Panc1 (cell line): ENCODE data around the gene ZIM2. TPM values are rescaled to one million over a fixed set of nuclear protein-coding genes. Genes with fewer than 3 reads are reported as not detected.

Experiments
- ATAC-seq: fragments of 200-7000 bp; cut with Tn5 transposase; 2 replicates; pipeline ENCODE4 v1.9.1; 2020; ENCODE audit warnings: mild to moderate bottlenecking, moderate library complexity
- BruUV-seq: library from RNA; stranded (reverse); fragments of 400-500 nt; replicated peaks from 2 replicates; lab custom pipeline; 2021; lab: Mats Ljungman, UMichigan
- CTCF ChIA-PET: fragments of 300-600 bp; sonication (Branson Sonifier 250); formaldehyde crosslinking; loops from one replicate; lab custom pipeline; 2022; ENCODE audit warnings: antibody characterized with exemption; lab: Charles Lee
- POLR2A ChIA-PET: fragments of 300-600 bp; sonication (Branson Sonifier 250); formaldehyde crosslinking; loops from one replicate; lab custom pipeline; 2022; ENCODE audit warnings: antibody characterized with exemption; lab: Charles Lee
- DNase-seq: peaks from one replicate; pipeline ENCODE4 v3.0.0-alpha.2; 2010; ENCODE audit warnings: low read depth, low spot score
- H3K27ac ChIP-seq: 2 replicates; pipeline ENCODE4 v1.5.1; 2011; ENCODE audit warnings: mild to moderate bottlenecking, low read length, inconsistent platforms
- H3K27me3 ChIP-seq: fragments of 200-500 bp; sonication (Bioruptor generic); 2 replicates; pipeline ENCODE4 v1.6.0; 2014; ENCODE audit warnings: low read length, inconsistent platforms; ENCODE audit not compliant: control insufficient read depth, insufficient read depth
- H3K36me3 ChIP-seq: fragments of 200-500 bp; sonication (Bioruptor generic); 2 replicates; pipeline ENCODE4 v1.5.1; 2014; ENCODE audit warnings: inconsistent platforms, mild to moderate bottlenecking, low read length, moderate library complexity; ENCODE audit not compliant: control insufficient read depth, insufficient read depth
- H3K4me1 ChIP-seq: 2 replicates; pipeline ENCODE4 v1.5.1; 2011; ENCODE audit warnings: inconsistent platforms, mild to moderate bottlenecking, low read length, moderate library complexity; ENCODE audit not compliant: control insufficient read depth, insufficient read depth
- H3K4me3 ChIP-seq, 2 experiments: 2 replicates each; pipeline ENCODE4 v1.5.1; 2011 to 2012; ENCODE audit warnings: low read depth in 2 of 2, low read length in 2 of 2, mild to moderate bottlenecking in 2 of 2, inconsistent platforms in 1 of 2, moderate library complexity in 1 of 2
- H3K9me3 ChIP-seq: fragments of 200-500 bp; sonication (Bioruptor generic); 2 replicates; pipeline ENCODE4 v1.5.1; 2014; ENCODE audit warnings: low read depth, mild to moderate bottlenecking, inconsistent platforms, low read length, moderate library complexity; ENCODE audit not compliant: control insufficient read depth, insufficient read depth
- CTCF ChIP-seq: fragments of 450-650 bp; IDR thresholded peaks from 2 replicates; pipeline ENCODE4 v1.5.1; 2017; ENCODE audit warnings: mild to moderate bottlenecking
- POLR2AphosphoS5 ChIP-seq: IDR thresholded peaks from 2 replicates; pipeline ENCODE4 v1.6.1; 2012; ENCODE audit warnings: mild to moderate bottlenecking, low read depth, low read length, moderate library complexity
- SIN3A ChIP-seq: IDR thresholded peaks from 2 replicates; pipeline ENCODE4 v1.6.1; 2012; ENCODE audit warnings: low read depth, mild to moderate bottlenecking, low read length, moderate library complexity, borderline replicate concordance; ENCODE audit not compliant: insufficient read depth
- TCF7L2 ChIP-seq: IDR thresholded peaks from 2 replicates; pipeline ENCODE4 v1.6.1; 2011; ENCODE audit warnings: mild to moderate bottlenecking, low read depth, low read length, inconsistent platforms
- in situ Hi-C: cut with HindIII; loops from 2 replicates; pipeline ENCODE4 v1.10.0; 2016; ENCODE audit warnings: low sequenced_read_pairs, low pct_unique_long_range_greater_than_20kb
- intact Hi-C: fragments of 100-400 bp; cut with micrococcal nuclease; formaldehyde crosslinking; loops from one replicate; pipeline ENCODE4 v1.10.0; 2022; ENCODE audit not compliant: unreplicated experiment
- total RNA-seq: library from RNA; stranded (reverse); gene quantifications from one replicate; pipeline ENCODE4 v1.2.1, GENCODE V29; 2021; ENCODE audit not compliant: unreplicated experiment
- TF ChIP-seq, protein P1 (sequence below), 2 experiments: IDR thresholded peaks; 2 replicates each; pipeline ENCODE4 v1.6.1; 2011 to 2012; ENCODE audit warnings: low read depth in 2 of 2, control low read depth in 1 of 2, low read length in 1 of 2, mild to moderate bottlenecking in 1 of 2, moderate library complexity in 1 of 2; ENCODE audit not compliant: insufficient read depth in 1 of 2

ZIM2 gene
- total RNA-seq, 1 experiment from 2014 or later, result not detected

DNA sequence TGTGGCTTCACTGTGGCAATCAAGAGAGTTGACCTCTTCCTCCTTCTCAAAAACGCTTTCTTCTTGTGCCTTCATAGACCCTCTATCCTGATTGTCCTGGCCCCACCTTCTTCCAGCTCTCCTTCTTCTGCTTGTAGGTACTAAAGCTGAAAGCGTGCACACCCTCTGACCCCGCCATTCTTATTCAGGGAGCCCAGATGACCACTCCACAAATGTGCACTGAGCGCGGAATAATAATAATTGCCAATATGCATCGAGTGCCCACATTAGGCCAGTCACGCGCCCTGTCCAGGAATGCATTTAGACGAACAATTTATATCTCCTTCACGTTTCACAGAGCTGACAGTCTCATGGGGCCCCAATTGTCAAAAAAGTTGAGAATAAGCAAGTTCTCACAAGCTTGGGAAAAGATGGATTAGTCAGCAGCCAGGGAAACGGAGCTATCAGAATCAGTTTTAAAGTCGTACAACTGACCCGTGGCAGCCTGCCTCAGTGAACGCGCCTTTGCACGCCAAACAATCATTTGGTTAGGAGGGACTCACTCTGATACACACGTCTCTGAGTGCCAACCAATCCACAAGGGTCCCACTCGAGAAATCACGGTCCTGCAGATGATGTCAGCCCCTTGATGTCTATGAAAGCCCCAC is 36.7 kb upstream of the ZIM2 start:
- POLR2A ChIA-PET, result no interaction called here
- no peaks in the 10 kb centered on the region for H3K27me3 ChIP-seq
- no peaks in the 10 kb centered on the region for H3K36me3 ChIP-seq
- DNase-seq (no peak), ATAC-seq (no peak)
- no peak overlapping the region for H3K27ac ChIP-seq
- BruUV-seq, result no TSS peak
- CTCF ChIA-PET, result no interaction called here
- no peaks in the 10 kb centered on the region; the same call in 1 of the 2 replicates for H3K9me3 ChIP-seq
- in situ Hi-C loops, result no loop called here
- TF ChIP-seq SIN3A (no peak), CTCF (no peak), POLR2AphosphoS5 (no peak), TCF7L2 (no peak)
- no peaks in the 10 kb centered on the region for H3K4me1 ChIP-seq
- intact Hi-C loops, result no loop called here
- H3K4me3 ChIP-seq, result no peak overlapping the region

DNA sequence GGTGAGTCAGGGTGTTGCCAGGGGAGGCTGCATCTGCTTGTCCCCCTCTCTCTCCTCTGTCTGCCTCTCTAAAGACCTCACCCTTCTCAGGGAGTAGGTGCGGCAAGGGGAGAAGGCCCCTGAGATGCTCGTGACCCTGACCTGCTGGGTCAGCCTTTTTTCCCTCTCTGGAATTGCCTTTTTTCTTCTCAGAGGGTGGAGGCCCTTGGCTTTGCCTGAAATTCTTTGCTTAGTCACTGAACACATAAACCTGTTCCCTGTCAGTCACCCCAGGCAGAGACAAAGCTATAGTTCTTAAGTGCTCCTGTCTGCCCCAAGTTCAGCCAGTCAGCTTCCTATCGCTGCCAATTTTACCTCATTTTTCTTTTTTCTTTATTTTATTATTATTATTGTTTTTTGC is 35.2 kb upstream of the ZIM2 start:
- no TSS peak for BruUV-seq
- ATAC-seq, result no peak

More for the DNA sequence above, 35.2 kb upstream of the ZIM2 start:
- DNase-seq, result no peak
- intact Hi-C loops, result no loop called here
- TF ChIP-seq, protein P1, sequence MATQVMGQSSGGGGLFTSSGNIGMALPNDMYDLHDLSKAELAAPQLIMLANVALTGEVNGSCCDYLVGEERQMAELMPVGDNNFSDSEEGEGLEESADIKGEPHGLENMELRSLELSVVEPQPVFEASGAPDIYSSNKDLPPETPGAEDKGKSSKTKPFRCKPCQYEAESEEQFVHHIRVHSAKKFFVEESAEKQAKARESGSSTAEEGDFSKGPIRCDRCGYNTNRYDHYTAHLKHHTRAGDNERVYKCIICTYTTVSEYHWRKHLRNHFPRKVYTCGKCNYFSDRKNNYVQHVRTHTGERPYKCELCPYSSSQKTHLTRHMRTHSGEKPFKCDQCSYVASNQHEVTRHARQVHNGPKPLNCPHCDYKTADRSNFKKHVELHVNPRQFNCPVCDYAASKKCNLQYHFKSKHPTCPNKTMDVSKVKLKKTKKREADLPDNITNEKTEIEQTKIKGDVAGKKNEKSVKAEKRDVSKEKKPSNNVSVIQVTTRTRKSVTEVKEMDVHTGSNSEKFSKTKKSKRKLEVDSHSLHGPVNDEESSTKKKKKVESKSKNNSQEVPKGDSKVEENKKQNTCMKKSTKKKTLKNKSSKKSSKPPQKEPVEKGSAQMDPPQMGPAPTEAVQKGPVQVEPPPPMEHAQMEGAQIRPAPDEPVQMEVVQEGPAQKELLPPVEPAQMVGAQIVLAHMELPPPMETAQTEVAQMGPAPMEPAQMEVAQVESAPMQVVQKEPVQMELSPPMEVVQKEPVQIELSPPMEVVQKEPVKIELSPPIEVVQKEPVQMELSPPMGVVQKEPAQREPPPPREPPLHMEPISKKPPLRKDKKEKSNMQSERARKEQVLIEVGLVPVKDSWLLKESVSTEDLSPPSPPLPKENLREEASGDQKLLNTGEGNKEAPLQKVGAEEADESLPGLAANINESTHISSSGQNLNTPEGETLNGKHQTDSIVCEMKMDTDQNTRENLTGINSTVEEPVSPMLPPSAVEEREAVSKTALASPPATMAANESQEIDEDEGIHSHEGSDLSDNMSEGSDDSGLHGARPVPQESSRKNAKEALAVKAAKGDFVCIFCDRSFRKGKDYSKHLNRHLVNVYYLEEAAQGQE (IDR thresholded peaks at IDR 0.05; ENCODE audit: insufficient read depth in 1 of 2, low read depth in 2 of 2, low read length in 1 of 2), result no peak
- TF ChIP-seq CTCF (no peak), POLR2AphosphoS5 (no peak), TCF7L2 (no peak), SIN3A (no peak)
- POLR2A ChIA-PET, result no interaction called here
- in situ Hi-C loops, result no loop called here
- CTCF ChIA-PET, result no interaction called here
- no peaks in the 10 kb centered on the region for H3K36me3 ChIP-seq
- no peak overlapping the region for H3K4me3 ChIP-seq
- no peaks in the 10 kb centered on the region; the same call in 1 of the 2 replicates for H3K9me3 ChIP-seq
- H3K4me1 ChIP-seq, result no peaks in the 10 kb centered on the region
- no peaks in the 10 kb centered on the region for H3K27me3 ChIP-seq
- H3K27ac ChIP-seq, result no peak overlapping the region
